CD14-positive monocyte (primary cell): ENCODE measurements around the gene CMTM4. TPM values are rescaled to one million over a fixed set of nuclear protein-coding genes. Genes with fewer than 3 reads are reported as not detected.

ENCODE experiments used
- DNase-seq, 3 donors: peaks; one replicate each; pipeline ENCODE4 v3.0.0-alpha.2; 2011 to 2022
- H2AFZ ChIP-seq: 2 replicates; pipeline ENCODE4 v1.6.0; 2012; ENCODE audit warnings: mild to moderate bottlenecking, low read depth, low read length, inconsistent platforms; ENCODE audit not compliant: insufficient read depth, poor library complexity, severe bottlenecking
- H3K27ac ChIP-seq, 2 donors: 1 replicate in 1 of 2; 2 replicates in 1 of 2; pipeline ENCODE4 v1.5.1; 2012 to 2013; ENCODE audit warnings: low read length in 2 of 2, control low read depth in 1 of 2, inconsistent platforms in 1 of 2, low read depth in 1 of 2, mild to moderate bottlenecking in 1 of 2
- H3K27me3 ChIP-seq, 2 donors: one replicate each; pipeline versions ENCODE4 v1.6.0 to v1.6.1; 2011 to 2013; ENCODE audit warnings: low read length in 2 of 2; ENCODE audit not compliant: control insufficient read depth in 2 of 2, insufficient read depth in 2 of 2
- H3K36me3 ChIP-seq, 2 donors: replicated peaks in 1 of 2; 1 replicate in 1 of 2; 2 replicates in 1 of 2; pipeline versions ENCODE4 v1.5.1 to v1.6.1; 2012 to 2013; ENCODE audit warnings: low read length in 2 of 2, control low read depth in 1 of 2, inconsistent platforms in 1 of 2, mild to moderate bottlenecking in 1 of 2; ENCODE audit not compliant: insufficient read depth in 2 of 2, control insufficient read depth in 1 of 2
- H3K4me1 ChIP-seq, 2 donors: 1 replicate in 1 of 2; 2 replicates in 1 of 2; pipeline versions ENCODE4 v1.5.1 to v1.6.1; 2012 to 2013; ENCODE audit warnings: low read length in 2 of 2, control low read depth in 1 of 2, inconsistent platforms in 1 of 2, mild to moderate bottlenecking in 1 of 2, moderate library complexity in 1 of 2; ENCODE audit not compliant: insufficient read depth in 2 of 2, control insufficient read depth in 1 of 2
- H3K4me2 ChIP-seq: replicated peaks from 2 replicates; pipeline ENCODE3; 2012; ENCODE audit warnings: low read length, moderate library complexity, mild to moderate bottlenecking; ENCODE audit not compliant: poor library complexity, severe bottlenecking; ENCODE audit errors: extremely low read depth
- H3K4me3 ChIP-seq, 3 experiments: fragments of 200-600 bp in 1 of 3; sonication (generic) in 1 of 3; replicated peaks in 1 of 3; 1 replicate in 2 of 3; 2 replicates in 1 of 3; pipeline ENCODE4 v1.5.1; 2011 to 2013; ENCODE audit warnings: low read length in 3 of 3, mild to moderate bottlenecking in 3 of 3, control low read depth in 2 of 3, low read depth in 2 of 3, inconsistent platforms in 1 of 3, moderate library complexity in 1 of 3
- H3K79me2 ChIP-seq: 2 replicates; pipeline ENCODE4 v1.6.0; 2012; ENCODE audit warnings: mild to moderate bottlenecking, control low read depth, inconsistent platforms, low read length, moderate library complexity; ENCODE audit not compliant: insufficient read depth
- H3K9ac ChIP-seq: 2 replicates; pipeline ENCODE4 v1.6.0; 2017; ENCODE audit warnings: low read length, mild to moderate bottlenecking; ENCODE audit not compliant: insufficient read depth, poor library complexity, severe bottlenecking
- H3K9me3 ChIP-seq, 2 donors: replicated peaks in 1 of 2; 1 replicate in 1 of 2; 2 replicates in 1 of 2; pipeline versions ENCODE4 v1.5.1 to v1.6.1; 2012 to 2013; ENCODE audit warnings: low read length in 2 of 2, control low read depth in 1 of 2; ENCODE audit not compliant: control insufficient read depth in 1 of 2, insufficient read depth in 1 of 2
- H4K20me1 ChIP-seq: 2 replicates; pipeline ENCODE4 v1.6.0; 2012; ENCODE audit warnings: mild to moderate bottlenecking, low read length, control low read depth, moderate library complexity; ENCODE audit not compliant: insufficient read depth
- H3K27ac Mint-ChIP-seq, 7 donors: one replicate each; pipeline ENCODE4 v1.8.0; 2020; ENCODE audit warnings: mild to moderate bottlenecking in 7 of 7, mixed read lengths in 7 of 7, moderate library complexity in 6 of 7, inconsistent platforms in 2 of 7
- H3K27me3 Mint-ChIP-seq, 3 donors: one replicate each; pipeline ENCODE4 v1.8.0; 2021 to 2022; ENCODE audit warnings: low read depth in 3 of 3, mild to moderate bottlenecking in 3 of 3, mixed read lengths in 3 of 3, moderate library complexity in 3 of 3, inconsistent platforms in 1 of 3
- H3K36me3 Mint-ChIP-seq, 2 donors: one replicate each; pipeline ENCODE4 v1.8.0; 2020; ENCODE audit warnings: mixed read lengths in 2 of 2, inconsistent platforms in 1 of 2, mild to moderate bottlenecking in 1 of 2
- H3K4me1 Mint-ChIP-seq: one replicate; pipeline ENCODE4 v1.8.0; 2020; ENCODE audit warnings: mild to moderate bottlenecking, mixed read lengths
- H3K4me3 Mint-ChIP-seq, 2 donors: one replicate each; pipeline ENCODE4 v1.8.0; 2020; ENCODE audit warnings: mild to moderate bottlenecking in 2 of 2, mixed read lengths in 2 of 2, moderate library complexity in 1 of 2
- H3K9me3 Mint-ChIP-seq, 7 donors: one replicate each; pipeline ENCODE4 v1.8.0; 2020 to 2022; ENCODE audit warnings: mixed read lengths in 7 of 7, mild to moderate bottlenecking in 6 of 7, moderate library complexity in 6 of 7, inconsistent platforms in 2 of 7
- WGBS: methylation state at CpG from one replicate; pipeline ENCODE4 v1.1.5; 2013; ENCODE audit warnings: missing lambda C conversion rate; ENCODE audit not compliant: insufficient coverage; 5-methylcytosine and 5-hydroxymethylcytosine counted together
- intact Hi-C, 2 donors: fragments of 100-400 bp; cut with micrococcal nuclease; formaldehyde crosslinking; loops; one replicate each; pipeline versions ENCODE4 v1.15.0 to v1.15.1; 2023
- polyA plus RNA-seq, 3 donors: library from polyadenylated mRNA; depleted of rRNA in 1 of 3; unstranded in 2 of 3; stranded (reverse) in 1 of 3; fragments of 300-500 nt in 2 of 3; fragments of >200 nt in 1 of 3; fragmentation: Illumina TruSeq in 2 of 3; gene quantifications; 1 replicate in 2 of 3; 2 replicates in 1 of 3; pipeline ENCODE4 v1.2.3, GENCODE V29; 2012 to 2021
- TF ChIP-seq, protein P1 (sequence below): fragments of 200-600 bp; IDR thresholded peaks from one replicate; pipeline ENCODE4 v1.8.0; 2022; ENCODE audit warnings: antibody characterized with exemption, mild to moderate bottlenecking

CMTM4 gene
- polyA plus RNA-seq, 3 donors, result 0.41 to 21.2 (median 0.45) TPM

DNA sequence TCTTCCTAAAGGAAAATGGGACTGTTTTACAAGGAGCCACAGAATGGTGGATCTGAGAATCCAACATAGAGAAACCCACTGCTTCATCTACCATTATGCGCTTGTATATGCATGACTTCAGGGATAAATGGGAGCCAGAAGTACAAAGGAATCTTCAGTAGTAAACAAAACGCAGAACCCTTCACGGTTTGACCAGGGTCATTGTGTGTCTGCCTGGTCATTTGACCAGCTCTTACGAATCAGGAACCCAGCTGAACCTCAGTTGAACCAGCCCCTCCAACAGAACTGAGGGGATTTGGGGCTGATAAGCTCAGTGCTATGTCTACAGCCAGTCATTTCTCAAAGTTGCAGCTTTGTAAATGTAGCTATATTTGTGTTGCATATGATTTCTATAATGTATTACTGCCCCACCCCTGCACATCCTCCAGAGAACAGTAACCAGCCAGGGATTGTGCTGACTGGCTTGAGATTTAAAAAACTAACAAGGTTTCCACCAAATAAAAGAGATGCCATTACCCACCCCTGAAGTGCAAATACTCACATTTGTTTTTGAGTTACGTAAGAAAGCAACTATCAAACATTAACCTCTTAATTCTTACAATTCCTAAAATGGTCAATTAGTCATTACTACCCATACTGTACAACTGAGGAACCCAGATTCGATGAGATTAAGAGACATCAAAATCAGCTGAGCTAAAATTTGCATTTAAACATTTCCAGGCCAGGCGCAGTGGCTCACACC, 6.3 kb downstream of the CMTM4 start:
- Histone ChIP-seq H3K36me3 (no peaks in the 10 kb centered on the region), H3K9me3 (no peaks in the 10 kb centered on the region), H3K79me2 (peaks cover 97% of the 10 kb centered on the region), H3K4me1 (peaks cover 28 to 34% of the 10 kb centered on the region in 2 donors), H3K4me2 (no peak overlapping the region), H2AFZ (no peak overlapping the region), H3K27me3 (no peaks in the 10 kb centered on the region), H4K20me1 (peaks cover 48% of the 10 kb centered on the region), H3K27ac (no peak overlapping the region), H3K4me3 (no peak overlapping the region), H3K9ac (no peak overlapping the region)
- 93% methylated on average over 6 of the region's 7 CpGs for WGBS
- TF ChIP-seq, protein P1, sequence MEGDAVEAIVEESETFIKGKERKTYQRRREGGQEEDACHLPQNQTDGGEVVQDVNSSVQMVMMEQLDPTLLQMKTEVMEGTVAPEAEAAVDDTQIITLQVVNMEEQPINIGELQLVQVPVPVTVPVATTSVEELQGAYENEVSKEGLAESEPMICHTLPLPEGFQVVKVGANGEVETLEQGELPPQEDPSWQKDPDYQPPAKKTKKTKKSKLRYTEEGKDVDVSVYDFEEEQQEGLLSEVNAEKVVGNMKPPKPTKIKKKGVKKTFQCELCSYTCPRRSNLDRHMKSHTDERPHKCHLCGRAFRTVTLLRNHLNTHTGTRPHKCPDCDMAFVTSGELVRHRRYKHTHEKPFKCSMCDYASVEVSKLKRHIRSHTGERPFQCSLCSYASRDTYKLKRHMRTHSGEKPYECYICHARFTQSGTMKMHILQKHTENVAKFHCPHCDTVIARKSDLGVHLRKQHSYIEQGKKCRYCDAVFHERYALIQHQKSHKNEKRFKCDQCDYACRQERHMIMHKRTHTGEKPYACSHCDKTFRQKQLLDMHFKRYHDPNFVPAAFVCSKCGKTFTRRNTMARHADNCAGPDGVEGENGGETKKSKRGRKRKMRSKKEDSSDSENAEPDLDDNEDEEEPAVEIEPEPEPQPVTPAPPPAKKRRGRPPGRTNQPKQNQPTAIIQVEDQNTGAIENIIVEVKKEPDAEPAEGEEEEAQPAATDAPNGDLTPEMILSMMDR, result no peak
- intact Hi-C loops, result loop anchor here in 1 of 2 donors (10.0 kb wide), 1 partner anchor 555 kb away; the partner anchor contains the start of genes FHOD1 and SLC9A5
- peaks cover 42% of the 10 kb centered on the region for H3K4me1 Mint-ChIP-seq
- no peaks in the 10 kb centered on the region for H3K27me3 Mint-ChIP-seq
- H3K27ac Mint-ChIP-seq, result no peak overlapping the region
- H3K36me3 Mint-ChIP-seq, result peaks cover 9 to 24% of the 10 kb centered on the region in 2 donors
- no peak for DNase-seq
- H3K4me3 Mint-ChIP-seq, result no peak overlapping the region
- H3K9me3 Mint-ChIP-seq, result peaks cover 0 to 5% (median 0%) of the 10 kb centered on the region in 7 donors

DNA sequence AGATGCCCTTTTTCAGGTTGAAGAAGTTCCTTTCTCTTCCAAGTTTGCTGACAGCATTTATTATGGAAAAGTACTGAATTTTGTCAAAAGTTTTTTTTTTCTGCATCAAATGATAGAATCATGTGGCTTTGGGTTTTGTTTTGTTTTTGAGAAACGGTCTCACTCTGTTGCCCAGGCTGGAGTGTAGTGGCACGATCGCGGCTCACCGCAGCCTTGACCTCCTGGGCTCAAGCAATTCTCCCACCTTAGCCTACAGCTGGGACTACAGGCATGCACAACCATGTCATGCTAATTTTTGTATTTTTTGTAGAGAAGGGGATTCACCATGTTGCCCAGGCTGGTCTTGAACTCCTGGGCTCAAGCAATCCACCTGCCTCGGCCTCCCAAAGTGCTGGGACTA, 7.3 kb downstream of the CMTM4 start:
- Histone ChIP-seq H4K20me1 (peaks cover 50% of the 10 kb centered on the region), H3K4me1 (peaks cover 18 to 24% of the 10 kb centered on the region in 2 donors), H3K27ac (no peak overlapping the region), H3K4me2 (no peak overlapping the region), H3K9ac (no peak overlapping the region), H3K4me3 (no peak overlapping the region), H2AFZ (no peak overlapping the region), H3K36me3 (no peaks in the 10 kb centered on the region), H3K9me3 (no peaks in the 10 kb centered on the region), H3K27me3 (no peaks in the 10 kb centered on the region), H3K79me2 (peaks cover 96% of the 10 kb centered on the region)
- Mint-ChIP-seq H3K4me1 (peaks cover 37% of the 10 kb centered on the region), H3K4me3 (no peak overlapping the region), H3K36me3 (peaks cover 10 to 23% of the 10 kb centered on the region in 2 donors), H3K27ac (no peak overlapping the region), H3K27me3 (no peaks in the 10 kb centered on the region), H3K9me3 (peaks cover 0 to 5% (median 0%) of the 10 kb centered on the region in 7 donors)
- no peak for DNase-seq
- intact Hi-C loops, result no loop called here
- WGBS, result no CpG with 5 or more reads among the region's 6 CpGs
- TF ChIP-seq, protein P1, result no peak
